GM21737 (cell line): ENCODE data around the gene AP1B1.

Experiments
- ATAC-seq: cut with Tn5 transposase; IDR thresholded peaks from one replicate; pipeline ENCODE4 v1.9.1; 2021; ENCODE audit warnings: mild to moderate bottlenecking, moderate library complexity; ENCODE audit not compliant: unreplicated experiment

Gene AP1B1

DNA sequence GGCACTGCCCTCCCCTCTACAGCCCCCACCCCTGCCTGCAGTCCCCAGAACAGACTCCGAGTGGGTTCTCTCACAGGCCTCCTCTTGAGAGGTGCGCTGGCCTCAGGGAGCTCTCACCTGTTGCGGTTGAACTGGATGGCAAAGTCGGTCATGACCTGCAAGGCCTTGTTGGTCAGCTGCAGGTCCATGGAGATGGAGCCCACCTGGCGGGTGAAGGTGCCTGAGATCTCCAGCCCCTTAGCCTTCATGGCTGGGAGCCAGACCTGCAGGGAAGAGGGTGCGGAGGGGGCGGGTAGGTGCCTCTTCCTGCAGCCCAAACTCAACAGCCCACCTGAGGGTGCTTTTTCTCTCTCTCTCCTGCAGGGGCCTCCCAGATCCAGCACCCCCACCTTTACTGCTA, 54.2 kb downstream of the AP1B1 start:
- ATAC-seq: no peak

DNA sequence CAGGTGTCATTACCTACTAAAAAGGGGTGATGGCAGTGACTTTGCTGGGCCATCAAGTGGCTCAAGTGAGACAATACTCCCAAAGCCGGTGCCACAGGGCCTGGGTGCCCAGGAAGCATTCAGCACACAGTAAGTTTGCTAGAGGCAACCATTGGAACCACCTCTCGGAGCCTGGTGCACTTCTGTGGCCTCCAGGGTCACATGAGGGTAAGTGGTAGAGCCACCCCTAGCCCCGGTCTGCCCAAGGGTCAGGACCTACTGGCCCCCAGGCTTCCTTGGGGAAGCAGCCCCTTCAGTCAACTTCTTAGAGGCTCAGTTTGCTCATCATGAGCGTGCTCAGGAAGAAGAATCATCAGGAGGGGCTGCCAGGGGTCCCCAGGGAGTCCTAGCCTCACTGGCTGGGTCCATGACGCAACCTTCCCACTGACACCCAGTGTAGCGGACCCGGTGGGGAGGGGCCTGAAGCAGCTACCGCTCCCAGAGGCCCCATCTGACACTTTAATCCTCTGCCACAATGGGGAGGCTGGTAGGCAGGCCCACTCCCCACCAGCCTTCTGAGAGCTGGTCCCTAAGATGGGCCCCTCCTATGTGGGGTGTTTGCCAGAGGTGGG, 55.4 kb downstream of the AP1B1 start:
- ATAC-seq: no peak

DNA sequence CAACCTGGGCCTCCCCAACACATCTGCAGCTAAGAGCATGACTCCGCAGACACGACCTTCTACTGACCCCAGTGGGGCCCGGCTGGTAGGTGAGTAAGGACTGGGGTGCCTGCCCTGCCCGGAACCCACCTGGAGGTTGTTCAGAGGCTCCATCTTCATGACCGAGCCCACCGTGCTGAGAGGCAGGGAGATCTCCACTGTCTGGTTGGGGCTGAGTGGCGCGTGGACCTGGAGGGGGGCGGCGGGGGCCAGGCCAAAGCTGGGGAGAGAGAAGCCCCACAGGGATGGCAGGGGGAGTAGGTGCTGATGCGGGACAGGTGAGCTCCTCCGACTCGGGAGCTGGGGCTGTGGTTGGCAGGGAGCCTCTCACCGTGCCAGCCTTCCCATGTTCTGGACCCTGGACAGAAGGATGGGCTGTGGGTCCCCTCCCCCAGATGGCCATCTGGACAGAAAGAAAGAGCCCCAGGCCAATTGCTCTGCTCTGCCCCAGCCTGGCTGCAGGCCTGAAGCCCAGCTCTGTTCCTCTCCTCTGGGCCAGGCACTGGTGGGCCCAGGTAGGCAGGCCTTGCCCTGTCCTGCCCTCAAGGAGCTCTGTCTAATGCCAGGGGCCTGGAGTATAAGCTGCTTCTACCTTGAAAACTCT, 56.6 kb downstream of the AP1B1 start:
- no peak for ATAC-seq

DNA sequence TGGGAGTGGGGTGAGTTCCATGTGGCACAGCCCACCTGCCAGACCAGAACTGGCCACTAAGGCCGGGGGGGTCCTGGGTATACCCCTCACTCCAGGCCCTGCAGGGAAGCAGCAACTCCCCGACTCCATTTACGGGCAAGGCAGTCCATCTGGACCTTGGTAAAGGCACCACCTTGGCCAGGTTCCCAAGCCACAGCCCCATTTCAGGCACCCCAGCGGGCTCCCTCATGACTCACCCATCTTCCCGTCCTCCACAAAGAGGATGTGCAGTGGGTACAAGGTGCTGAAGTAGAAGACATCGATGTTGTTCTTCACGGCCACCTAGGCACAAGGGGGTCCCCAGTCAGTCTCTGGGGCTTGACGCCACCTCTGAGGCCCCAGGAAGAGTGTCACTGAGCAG, 57.2 kb downstream of the AP1B1 start:
- ATAC-seq: no peak

DNA sequence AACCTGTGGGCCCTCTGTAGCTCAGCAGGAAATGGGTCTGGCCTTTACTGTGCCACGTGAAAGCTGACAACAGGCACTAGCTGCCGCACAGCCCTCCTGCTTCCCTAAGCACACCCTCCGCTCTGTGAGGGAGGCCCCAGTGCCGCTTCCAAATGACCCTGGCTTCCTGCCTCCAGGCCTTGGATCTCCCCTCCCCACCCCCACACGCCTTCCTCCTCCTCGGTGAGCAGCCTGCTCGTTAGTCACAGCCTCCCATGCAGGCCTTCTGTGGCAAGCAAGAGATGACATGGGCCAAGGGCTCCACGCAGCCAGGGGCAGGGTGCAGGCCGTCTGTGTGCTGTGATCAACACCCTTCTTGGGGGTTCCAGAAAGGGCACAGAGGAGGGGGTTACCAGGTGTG, 57.6 kb downstream of the AP1B1 start:
- ATAC-seq: no peak

DNA sequence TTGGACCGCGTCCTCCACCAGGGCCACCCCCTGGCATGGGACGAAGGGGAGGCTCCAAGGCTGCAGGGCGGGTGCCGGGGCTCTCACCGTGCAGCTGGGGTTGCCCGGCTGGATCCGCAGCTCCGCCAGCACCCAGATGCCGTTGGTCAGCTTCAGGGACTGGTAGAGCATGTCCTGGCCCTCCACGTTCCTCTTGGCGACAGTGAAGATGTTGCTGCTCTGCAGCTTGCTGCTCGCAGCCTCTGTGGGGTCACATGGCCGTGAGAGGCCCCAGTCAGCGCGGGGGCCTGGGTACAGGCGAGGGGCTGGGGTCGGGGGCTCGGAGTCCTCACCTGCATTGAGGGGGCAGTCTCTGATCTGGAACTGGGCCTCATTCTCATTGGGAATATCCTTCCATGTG, 58.1 kb downstream of the AP1B1 start:
- no peak for ATAC-seq

DNA sequence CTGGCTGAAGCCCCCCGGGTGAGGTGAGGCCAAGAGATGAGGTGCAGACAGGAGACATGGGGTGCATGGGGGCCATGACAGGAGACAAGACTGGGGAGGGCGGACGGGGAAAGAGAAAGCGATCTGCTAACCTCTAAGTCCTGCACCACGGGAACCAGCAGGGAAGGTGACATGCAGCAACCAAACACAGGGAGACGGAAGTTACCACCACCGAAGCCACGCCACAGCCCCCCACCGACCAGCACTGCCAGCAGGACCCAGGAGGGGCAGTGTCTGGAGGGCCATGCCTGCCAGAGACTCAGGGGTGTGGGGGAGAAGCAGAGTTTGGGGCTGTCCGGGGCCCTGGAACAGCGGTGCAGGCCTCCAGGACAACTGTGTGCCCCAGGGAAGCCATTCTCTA, 58.8 kb downstream of the AP1B1 start:
- ATAC-seq: no peak

DNA sequence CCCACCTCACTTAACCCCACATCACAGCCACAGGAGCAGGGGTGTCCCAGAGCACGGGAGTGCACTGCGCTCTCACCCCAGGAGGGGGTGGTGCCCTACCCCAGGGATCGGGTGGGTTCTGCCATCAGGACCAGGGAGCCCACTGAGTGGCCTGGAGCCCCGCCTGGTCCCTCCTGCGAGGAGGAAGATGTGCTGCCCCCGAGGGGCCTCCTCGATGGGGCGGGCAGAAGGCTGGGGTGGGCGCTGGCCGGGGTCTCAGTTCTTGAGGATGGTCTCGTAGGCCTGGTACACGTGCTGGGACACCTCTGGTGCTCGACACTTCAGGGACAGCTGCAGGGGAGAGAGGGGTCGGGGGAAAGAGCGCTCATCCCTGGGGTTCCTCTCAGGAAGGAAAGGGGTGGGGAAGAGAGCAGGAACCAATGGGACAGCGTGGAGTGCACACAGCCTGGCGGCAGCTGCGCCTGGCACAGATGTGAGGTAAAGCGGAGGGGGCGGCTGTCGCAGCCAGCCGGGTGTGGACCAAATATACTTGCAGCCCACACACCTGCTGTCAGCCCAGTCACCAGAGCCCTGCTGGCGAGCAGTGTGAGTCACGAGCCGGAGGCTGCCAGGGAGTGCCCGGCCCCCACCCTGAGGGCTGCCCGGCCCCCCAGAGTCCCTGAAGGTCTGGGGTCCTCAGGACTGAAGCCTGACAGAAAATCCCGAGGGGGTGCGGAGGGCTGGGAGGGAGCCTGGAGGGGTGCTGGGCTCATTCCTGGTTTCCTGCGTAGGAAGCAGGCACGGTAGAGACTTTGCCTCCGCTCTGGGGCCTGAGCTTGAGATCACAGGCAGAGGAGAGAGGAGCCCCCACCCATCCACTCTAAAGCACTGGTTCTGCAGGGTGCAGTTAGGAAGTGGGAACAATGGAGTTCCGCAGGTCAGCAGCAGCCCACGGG, 59.5 kb downstream of the AP1B1 start:
- no peak for ATAC-seq

DNA sequence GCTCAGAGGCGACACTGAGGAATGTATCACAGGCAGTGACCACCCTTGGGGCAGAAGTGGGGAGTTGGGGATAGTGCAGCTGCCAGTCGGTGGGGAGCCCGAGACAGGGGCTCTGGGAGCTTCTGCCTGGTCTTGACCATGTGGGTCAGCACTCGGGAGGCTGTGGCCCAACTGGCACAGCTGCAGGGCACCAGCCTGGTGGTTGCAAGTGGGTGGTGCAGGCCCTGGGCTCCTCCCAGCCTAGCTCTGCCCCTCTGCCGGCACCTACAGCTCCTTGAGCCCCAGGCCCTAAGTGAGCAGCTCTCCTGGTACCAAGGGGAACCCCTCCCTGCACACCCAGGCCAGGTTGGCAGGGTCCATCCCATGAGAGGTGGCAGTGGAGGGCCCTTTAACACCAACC, 60.3 kb downstream of the AP1B1 start:
- no peak for ATAC-seq

DNA sequence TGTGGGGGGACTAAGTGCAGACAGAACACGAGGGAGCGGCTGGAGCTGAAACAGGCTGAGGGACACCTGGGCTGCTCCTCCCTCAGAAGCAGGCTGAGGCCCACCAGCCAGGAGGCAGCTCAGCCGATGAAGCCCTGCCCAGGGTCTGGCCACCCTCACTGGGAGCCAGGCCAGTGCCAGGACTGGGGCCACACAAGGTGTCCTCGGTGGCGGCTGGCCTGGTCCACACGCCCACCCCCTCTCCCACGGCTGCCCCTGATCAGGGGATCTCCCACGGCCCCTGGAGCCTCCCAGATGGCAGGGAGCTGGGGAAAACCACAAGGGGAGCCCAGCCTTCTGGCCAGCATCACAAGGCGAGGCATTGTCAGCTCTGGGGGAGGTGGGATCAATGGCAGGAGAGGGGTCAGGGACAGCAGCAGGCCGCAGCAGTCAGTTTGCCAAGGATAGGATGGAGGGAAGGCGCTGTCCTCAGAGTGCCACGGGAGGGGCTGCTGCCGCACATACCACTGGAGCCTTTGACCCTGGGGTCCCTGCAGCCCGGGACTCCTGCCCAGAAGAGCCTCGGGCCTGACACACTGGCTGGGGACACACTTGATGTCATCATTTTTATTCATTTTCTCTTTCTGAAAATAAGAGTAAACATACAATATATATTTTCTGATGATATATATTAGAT, 61.1 kb downstream of the AP1B1 start:
- no peak for ATAC-seq

DNA sequence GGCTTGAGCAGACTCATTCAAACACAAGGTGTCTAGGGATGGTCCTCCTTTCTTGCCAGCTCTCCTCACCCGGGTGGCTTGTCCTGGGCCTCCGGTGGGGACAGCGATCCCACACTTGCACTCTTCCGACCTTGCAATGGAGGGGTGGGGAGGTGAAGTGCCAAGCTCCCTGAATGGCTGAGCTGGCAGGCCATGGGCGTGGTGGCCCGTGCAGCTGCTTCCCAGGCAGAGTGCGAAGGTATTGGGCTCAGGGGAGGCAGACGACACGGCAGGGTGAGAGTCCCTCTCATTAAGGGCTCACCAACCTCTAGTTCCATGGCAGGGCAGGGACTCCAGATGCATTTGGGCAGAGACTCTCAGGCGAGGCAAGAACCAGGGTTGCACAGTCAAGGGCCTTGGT, 61.9 kb downstream of the AP1B1 start:
- ATAC-seq: no peak

DNA sequence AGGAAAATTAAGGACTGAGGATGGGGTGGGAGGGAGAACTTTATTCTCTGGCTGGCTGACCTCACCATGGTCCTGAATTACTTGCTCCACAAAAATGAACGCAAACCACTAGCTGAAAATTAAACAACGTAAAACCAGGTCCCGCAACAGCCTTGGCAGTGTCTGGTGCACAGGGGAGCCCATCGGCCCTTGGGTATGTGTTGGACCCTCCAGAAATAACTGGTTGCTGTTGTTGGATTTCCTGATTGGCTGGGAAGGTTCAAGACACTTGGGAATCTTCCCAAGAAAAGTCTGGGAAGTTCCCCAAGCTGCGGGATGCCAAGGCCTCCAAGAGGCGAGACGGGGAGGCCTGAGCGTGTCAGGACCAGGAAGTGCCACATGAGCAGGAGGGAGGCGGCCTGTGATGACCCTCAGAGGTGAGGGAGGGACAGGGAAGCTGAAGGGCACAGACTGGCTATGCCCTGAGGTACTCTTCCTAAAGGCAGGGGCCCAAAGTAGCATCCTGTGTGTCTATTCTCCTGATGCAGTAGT, 62.5 kb downstream of the AP1B1 start:
- ATAC-seq: no peak

DNA sequence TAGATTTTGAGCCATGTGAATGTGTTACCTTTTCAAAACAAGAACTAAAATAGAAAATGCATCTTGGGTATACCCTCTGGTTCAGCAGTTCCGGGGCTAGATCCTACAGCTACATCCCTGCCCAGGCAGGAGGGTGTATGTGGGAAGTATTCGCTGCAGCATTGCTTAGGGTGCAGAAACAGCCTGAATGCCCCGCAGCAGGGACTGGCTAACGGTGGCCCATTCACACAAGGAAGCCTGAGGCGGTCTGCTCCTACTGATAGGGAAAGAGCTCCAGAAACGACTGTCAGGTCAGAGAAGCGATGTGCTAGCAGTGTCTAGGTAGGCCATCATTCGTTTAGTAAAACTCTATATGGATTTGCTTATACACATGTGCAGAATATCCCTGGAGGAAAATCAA, 63.0 kb downstream of the AP1B1 start:
- ATAC-seq: no peak

DNA sequence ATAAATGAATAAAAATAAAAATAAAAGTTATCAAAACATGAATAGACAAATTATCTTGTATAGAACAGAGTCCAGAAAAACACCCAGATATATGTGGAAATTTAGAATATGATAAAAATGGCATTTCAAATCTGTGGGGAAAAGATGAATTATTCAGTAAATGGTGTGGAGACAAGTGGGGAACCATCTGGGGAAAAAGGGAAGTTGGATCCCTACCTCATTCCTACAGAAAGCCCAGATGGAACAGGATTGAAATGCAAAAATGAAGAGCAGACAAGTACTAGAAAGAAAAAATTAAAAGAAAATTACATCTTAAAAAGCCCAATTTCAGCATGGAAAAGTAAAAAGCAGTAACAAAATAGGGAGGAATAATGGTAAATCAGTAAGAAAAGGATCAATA, 64.7 kb downstream of the AP1B1 start:
- no peak for ATAC-seq

DNA sequence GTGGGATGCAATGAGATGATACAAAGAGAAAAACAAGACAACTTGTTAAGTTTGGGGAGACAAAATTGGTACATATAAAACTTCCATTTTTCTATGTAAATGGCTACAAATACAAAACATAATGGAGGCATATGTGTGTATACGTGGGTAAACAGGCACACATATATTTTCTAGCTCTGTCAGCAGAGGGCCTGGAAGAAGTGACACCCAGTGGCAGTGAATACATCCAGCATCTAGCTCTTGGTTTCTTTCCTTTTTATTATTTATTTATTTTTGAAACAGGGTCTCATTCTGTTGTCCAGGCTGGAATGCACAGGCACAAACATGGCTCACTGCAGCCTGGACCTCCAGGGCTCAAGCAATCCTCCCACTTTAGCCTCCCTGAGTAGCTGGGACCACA, 67.8 kb downstream of the AP1B1 start:
- ATAC-seq: no peak

DNA sequence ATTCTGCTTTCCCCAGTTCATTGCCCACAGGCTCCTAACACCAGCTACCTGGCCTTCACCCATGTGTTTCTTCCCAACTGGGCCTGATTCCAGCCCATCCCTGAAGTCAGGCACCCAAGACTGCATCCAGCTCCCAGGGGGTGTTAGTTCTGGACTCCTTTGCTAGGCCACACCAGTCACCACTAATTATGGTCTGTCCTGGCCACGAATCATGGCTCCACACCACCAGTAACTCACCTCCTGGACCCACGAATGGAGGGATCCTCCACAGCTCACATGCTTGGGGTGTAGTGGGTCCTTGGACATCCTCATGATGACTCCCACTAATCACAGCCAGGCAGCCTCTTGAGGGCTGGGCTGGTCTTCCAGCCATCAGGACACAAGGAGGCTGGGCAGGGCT, 69.3 kb downstream of the AP1B1 start:
- ATAC-seq: no peak

DNA sequence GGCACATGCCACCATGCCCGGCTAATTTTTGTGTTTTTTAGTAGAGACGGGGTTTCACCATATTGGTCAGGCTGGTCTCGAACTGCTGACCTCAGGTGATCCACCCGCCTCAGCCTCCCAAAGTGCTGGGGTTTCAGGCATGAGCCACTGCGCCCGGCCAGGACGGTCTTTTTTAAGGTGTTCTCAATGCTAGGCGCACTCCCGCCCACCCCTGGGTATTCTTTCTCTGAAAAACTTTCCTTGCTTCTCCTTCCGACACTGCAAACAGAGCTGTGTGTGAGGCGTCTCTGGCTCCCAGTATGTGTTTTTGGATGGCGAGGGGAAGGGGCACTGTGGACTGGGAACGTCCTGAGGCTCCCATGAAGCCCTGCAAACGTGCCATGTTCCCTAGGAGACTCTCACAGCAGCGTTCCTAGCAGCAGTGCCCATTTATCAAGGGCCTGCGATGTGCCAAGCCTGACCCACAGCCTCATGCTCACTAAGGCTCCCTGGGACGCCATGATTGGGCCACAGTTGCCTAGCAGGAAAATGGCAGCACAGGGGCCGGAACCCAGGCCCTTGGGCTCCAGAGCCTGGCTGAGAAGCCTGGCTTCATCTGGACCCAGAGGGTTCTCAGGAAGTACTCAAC, 70.4 kb downstream of the AP1B1 start:
- no peak for ATAC-seq

DNA sequence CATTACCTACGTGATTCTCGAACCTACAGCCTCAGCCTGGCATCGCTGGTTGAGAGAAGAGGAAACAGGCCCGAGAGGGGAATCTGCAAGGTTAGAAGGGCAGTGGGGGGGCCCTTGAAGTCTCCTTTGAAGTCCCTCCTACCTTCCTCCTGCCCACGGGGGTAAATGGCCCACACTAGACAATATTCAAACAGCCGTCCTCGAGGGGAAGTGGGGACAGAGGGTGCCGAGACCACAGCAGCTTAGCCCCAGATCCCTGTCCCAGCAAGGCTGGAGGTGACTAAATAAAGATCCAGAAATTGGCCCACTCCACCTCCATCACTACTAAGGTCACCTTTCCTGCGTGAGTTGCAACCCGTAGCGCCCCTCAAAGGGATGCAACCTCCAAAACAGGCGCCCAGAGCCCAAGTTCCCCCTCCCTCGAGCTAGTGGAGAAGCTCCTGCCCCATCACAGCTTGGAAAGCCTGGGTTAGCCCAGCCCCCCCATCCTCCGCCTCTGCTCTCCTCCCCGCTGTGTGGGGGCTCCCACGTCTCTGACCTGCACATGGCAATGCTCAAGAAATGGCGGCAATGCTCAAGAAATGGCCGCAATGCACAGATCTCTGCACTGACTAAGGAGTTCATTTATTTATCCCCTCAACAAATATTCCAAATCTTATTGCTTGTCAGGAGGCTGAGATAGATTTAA, 72.1 kb downstream of the AP1B1 start:
- no peak for ATAC-seq

DNA sequence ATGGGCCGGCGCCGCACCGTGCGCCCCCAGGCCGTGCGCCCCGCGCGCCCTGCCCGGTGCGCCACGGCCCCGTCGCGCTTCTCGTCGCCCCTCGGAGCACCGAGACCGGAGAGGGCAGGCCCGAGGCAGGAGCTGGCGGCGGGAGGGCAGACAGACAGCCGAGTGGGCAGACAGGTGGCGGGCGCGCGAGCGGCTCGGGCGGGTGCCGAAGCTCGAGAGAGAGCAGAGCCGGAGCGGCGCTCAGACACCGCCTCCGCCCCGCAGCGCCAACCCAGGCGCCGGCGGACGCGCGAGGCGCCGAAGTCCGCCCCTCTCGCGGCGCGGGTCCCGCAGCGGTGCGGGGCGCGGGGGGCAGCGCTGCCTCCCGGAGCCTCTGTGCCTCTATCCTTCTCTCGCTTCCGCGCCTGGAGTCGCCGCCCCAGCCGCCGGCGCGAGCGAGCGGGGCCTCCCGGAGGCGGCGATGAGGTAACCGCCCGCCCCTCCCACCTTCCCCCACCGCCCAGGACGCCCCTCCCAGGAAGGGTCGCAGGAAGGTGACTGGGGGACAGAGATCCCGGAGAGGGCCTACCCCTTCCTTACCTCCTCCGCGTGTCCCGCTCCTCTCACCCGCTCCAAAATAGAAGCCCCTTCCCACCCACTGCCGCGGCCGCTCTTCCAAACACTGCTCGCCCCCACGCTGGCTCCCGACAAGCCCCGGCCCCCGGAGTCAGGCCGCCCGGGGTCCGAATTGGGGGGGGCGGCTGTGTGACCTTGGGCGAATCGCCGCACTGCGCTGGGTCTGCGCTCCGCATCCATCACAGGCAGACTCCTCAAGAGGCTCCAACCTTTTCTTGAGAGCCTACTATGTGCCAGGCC, 72.9 kb downstream of the AP1B1 start, which contains the start of gene RASL10A:
Gene RASL10A (minus strand): TSS at position 412 of the 855 bp plus-strand sequence. CDS start 451 bp downstream, outside the sequence.
- no peak for ATAC-seq
